GM21390 (cell line): ENCODE data around the gene FBXL20.
"Not testable (repeated sequence)": the region's sequence is repeated elsewhere in the genome, so short reads cannot be mapped to it uniquely, and the experiment has no call there.

Experiments
- ATAC-seq: cut with Tn5 transposase; IDR thresholded peaks from one replicate; pipeline ENCODE4 v1.9.1; 2021; ENCODE audit not compliant: unreplicated experiment

The FBXL20 gene

GRCh38 chr17:39334008-39334744 is 67.2 kb downstream of the FBXL20 start:
- not testable (repeated sequence) for ATAC-seq

GRCh38 chr17:39332092-39332491 is 69.3 kb downstream of the FBXL20 start:
- no peak for ATAC-seq

- ATAC-seq = no peak
These were observed 72.6 kb downstream of the FBXL20 start for GRCh38 chr17:39328815-39329214.

GRCh38 chr17:39327109-39327508 is 74.3 kb downstream of the FBXL20 start:
- ATAC-seq = no peak

- ATAC-seq = no peak
These were observed 75.7 kb downstream of the FBXL20 start for GRCh38 chr17:39325528-39326240.

- no peak for ATAC-seq
These were observed 82.8 kb downstream of the FBXL20 start for GRCh38 chr17:39318636-39319035.

GRCh38 chr17:39306509-39307212 is 94.8 kb downstream of the FBXL20 start:
- ATAC-seq = no peak

- no peak for ATAC-seq
These were observed 95.4 kb downstream of the FBXL20 start for GRCh38 chr17:39305978-39306377.

- ATAC-seq = no peak
These were observed 97.2 kb downstream of the FBXL20 start for GRCh38 chr17:39304188-39304587.

- no peak for ATAC-seq
These were observed 107.4 kb downstream of the FBXL20 start for GRCh38 chr17:39294060-39294459.

- not testable (repeated sequence) for ATAC-seq
These were observed 108.9 kb downstream of the FBXL20 start for GRCh38 chr17:39292546-39292945.

GRCh38 chr17:39286513-39286912 is 114.9 kb downstream of the FBXL20 start:
- not testable (repeated sequence) for ATAC-seq

- ATAC-seq = no peak
These were observed 116.7 kb downstream of the FBXL20 start for GRCh38 chr17:39284685-39285084.

- no peak for ATAC-seq
These were observed 117.5 kb downstream of the FBXL20 start for GRCh38 chr17:39283896-39284295.

- ATAC-seq = no peak
These were observed 118.3 kb downstream of the FBXL20 start for GRCh38 chr17:39283098-39283497.

- ATAC-seq = no peak
These were observed 119.6 kb downstream of the FBXL20 start for GRCh38 chr17:39281806-39282205.

- ATAC-seq = not testable (repeated sequence)
These were observed 123.2 kb downstream of the FBXL20 start for GRCh38 chr17:39278246-39278645.

- no peak for ATAC-seq
These were observed 124.3 kb downstream of the FBXL20 start for GRCh38 chr17:39277110-39277509.

GRCh38 chr17:39276113-39276512 is 125.3 kb downstream of the FBXL20 start:
- no peak for ATAC-seq

- ATAC-seq = no peak
These were observed 129.9 kb downstream of the FBXL20 start for GRCh38 chr17:39271546-39271945.

GRCh38 chr17:39270923-39271322 is 130.5 kb downstream of the FBXL20 start:
- no peak for ATAC-seq

GRCh38 chr17:39264119-39264518 is 137.3 kb downstream of the FBXL20 start:
- ATAC-seq = no peak
